Epithelial cell of proximal tubule (primary cell): ENCODE measurements around the gene COMT. TPM values are rescaled to one million over a fixed set of nuclear protein-coding genes. Genes with fewer than 3 reads are reported as not detected.
"Not testable (repeated sequence)": the region's sequence is repeated elsewhere in the genome, so short reads cannot be mapped to it uniquely, and the experiment has no call there.

ENCODE experiments used
- DNase-seq: peaks from one replicate; pipeline ENCODE4 v3.0.0-alpha.2; 2011; ENCODE audit warnings: low read depth
- H3K4me3 ChIP-seq: 2 replicates; pipeline ENCODE4 v1.5.1; 2011; ENCODE audit warnings: low read depth, mild to moderate bottlenecking, low read length
- CTCF ChIP-seq: conservative IDR thresholded peaks from 2 replicates; pipeline ENCODE4 v1.5.1; 2012; ENCODE audit warnings: low read depth, mild to moderate bottlenecking, low read length
- total RNA-seq: library from RNA; depleted of rRNA; stranded (reverse); fragments of >200 nt; gene quantifications from 2 replicates; pipeline ENCODE4 v1.2.3, GENCODE V29; 2015

COMT gene
- total RNA-seq, 1 donor from 2014 or later = 272 TPM

GRCh38 chr22:19903031-19903430 lies 38.5 kb upstream of the COMT start:
- no peak for DNase-seq
- no peak overlapping the region for H3K4me3 ChIP-seq
- TF ChIP-seq CTCF = no peak

GRCh38 chr22:19903513-19903912 lies 38.1 kb upstream of the COMT start:
- TF ChIP-seq CTCF = no peak

DNA sequence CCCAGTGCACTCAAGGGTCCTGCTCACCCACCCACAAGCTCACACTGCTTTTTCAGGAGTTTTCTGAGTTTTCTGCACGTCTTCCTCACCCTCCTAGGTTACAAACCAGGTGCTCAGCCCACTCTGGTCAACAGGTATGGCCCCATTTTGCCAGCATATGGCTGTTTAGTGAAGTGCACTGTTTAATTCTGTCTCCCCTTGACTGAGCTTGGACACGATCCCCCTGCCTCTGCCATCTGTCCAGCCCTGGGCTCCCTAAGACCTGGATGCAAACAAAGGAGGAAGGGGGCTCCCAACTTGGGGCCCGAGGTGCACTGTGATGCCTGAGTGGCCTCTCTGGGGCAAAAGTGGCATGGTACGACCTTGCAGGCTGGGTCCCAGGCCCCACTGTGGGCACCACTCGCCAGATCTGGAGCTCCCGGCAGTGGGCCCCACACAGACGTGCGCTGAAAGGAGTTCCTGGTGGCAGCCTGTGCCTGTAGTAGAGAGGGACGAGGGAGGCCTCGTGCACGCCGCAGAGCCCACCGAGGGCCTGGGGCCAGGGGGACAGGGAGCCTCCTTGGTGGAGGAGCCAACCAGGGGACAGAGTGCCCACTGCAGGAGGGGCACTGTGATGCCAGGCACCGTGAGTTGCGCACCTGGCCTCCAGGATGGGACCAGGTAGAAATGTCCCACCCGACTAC lies 37.3 kb upstream of the COMT start:
- no peak for DNase-seq
- no peak for TF ChIP-seq CTCF
- no peak overlapping the region for H3K4me3 ChIP-seq

More at GRCh38 chr22:19903513-19903912, 38.1 kb upstream of the COMT start:
- no peak overlapping the region for H3K4me3 ChIP-seq
- no peak for DNase-seq

GRCh38 chr22:19904935-19905334 lies 36.6 kb upstream of the COMT start:
- no peak for TF ChIP-seq CTCF
- H3K4me3 ChIP-seq = no peak overlapping the region
- no peak for DNase-seq

- no peak for DNase-seq
- no peak overlapping the region for H3K4me3 ChIP-seq
- no peak for TF ChIP-seq CTCF
Observed at GRCh38 chr22:19905347-19906276, 36.0 kb upstream of the COMT start.

DNA sequence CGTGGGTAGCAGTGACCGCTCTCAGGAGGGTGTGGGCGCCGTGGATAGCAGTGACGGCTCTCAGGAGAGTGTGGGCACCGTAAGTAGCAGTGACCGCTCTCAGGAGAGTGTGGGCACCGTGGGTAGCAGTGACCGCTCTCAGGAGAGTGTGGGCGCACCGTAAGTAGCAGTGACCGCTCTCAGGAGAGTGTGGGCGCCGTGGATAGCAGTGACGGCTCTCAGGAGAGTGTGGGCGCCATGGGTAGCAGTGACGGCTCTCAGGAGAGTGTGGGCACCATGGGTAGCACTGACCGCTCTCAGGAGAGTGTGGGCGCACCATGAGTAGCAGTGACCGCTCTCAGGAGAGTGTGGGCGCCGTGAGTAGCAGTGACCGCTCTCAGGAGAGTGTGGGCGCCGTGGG lies 34.7 kb upstream of the COMT start:
- not testable (repeated sequence) for DNase-seq, H3K4me3 ChIP-seq

DNA sequence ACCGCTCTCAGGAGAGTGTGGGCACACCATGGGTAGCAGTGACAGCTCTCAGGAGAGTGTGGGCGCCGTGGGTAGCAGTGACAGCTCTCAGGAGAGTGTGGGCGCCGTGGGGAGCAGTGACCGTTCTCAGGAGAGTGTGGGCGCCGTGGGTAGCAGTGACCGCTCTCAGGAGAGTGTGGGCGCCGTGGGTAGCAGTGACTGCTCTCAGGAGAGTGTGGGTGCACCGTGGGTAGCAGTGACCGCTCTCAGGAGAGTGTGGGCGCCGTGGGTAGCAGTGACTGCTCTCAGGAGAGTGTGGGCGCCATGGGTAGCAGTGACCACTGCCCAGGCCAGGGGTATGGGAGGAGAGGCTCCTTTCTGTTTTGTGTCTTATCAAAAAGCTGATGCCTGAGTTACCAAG lies 33.7 kb upstream of the COMT start:
- H3K4me3 ChIP-seq, DNase-seq: not testable (repeated sequence)
